ENCODE measurements around the gene NMNAT3. TPM values are rescaled to one million over a fixed set of nuclear protein-coding genes. Genes with fewer than 3 reads are reported as not detected.
A peak's percentile ranks its signal among the peaks of the same experiment; 100 is the strongest.

Gene NMNAT3
- total and polyA plus RNA-seq, 4 donors, result 3.4 to 13.1 (median 8.9) TPM

GRCh38 chr3:139654637-139655365, 23.0 kb downstream of the NMNAT3 start:
- WGBS, 2 donors, result 89 to 93% methylated on average over 6 of the region's 6 CpGs
- DNase-seq (no peak), ATAC-seq (ENCODE audit: low FRiP score) (no peak)
- Histone ChIP-seq H3K27me3 (ENCODE audit: control insufficient read depth in 1 of 2, insufficient read depth in 2 of 2, low read length in 1 of 2) (no peaks in the 10 kb centered on the region), H3K27ac (ENCODE audit: low read depth in 1 of 2, low read length in 2 of 2) (no peak overlapping the region), H3K4me1 (ENCODE audit: control insufficient read depth in 1 of 2, insufficient read depth in 2 of 2, low read length in 2 of 2) (no peaks in the 10 kb centered on the region), H3K9me3 (ENCODE audit: control insufficient read depth, low read length) (no peaks in the 10 kb centered on the region), H3K4me3 (ENCODE audit: low read length in 2 of 2) (no peak overlapping the region), H3K36me3 (ENCODE audit: control insufficient read depth in 1 of 2, insufficient read depth in 2 of 2, low read length in 1 of 2) (no peaks in the 10 kb centered on the region)
- intact Hi-C loops (cut with DNase I), result no loop called here

GRCh38 chr3:139653582-139653981, 24.2 kb downstream of the NMNAT3 start:
- peak; percentile 42 for ATAC-seq (ENCODE audit: low FRiP score)
- H3K27me3 ChIP-seq (ENCODE audit: control insufficient read depth in 1 of 2, insufficient read depth in 2 of 2, low read length in 1 of 2), result no peaks in the 10 kb centered on the region
- H3K36me3 ChIP-seq (ENCODE audit: control insufficient read depth in 1 of 2, insufficient read depth in 2 of 2, low read length in 1 of 2), result no peaks in the 10 kb centered on the region
- H3K27ac ChIP-seq (ENCODE audit: low read depth in 1 of 2, low read length in 2 of 2), result no peak overlapping the region
- H3K9me3 ChIP-seq (ENCODE audit: control insufficient read depth, low read length), result no peaks in the 10 kb centered on the region
- no peaks in the 10 kb centered on the region for H3K4me1 ChIP-seq (ENCODE audit: control insufficient read depth in 1 of 2, insufficient read depth in 2 of 2, low read length in 2 of 2)
- intact Hi-C loops (cut with DNase I), result no loop called here
- DNase-seq, result no peak
- 76 to 79% methylated on average over 9 of the region's 9 CpGs for WGBS, 2 donors
- H3K4me3 ChIP-seq (ENCODE audit: low read length in 2 of 2), result no peak overlapping the region

- intact Hi-C loops (cut with DNase I), result no loop called here
- Histone ChIP-seq H3K36me3 (ENCODE audit: control insufficient read depth in 1 of 2, insufficient read depth in 2 of 2, low read length in 1 of 2) (no peaks in the 10 kb centered on the region), H3K27me3 (ENCODE audit: control insufficient read depth in 1 of 2, insufficient read depth in 2 of 2, low read length in 1 of 2) (no peaks in the 10 kb centered on the region), H3K9me3 (ENCODE audit: control insufficient read depth, low read length) (no peaks in the 10 kb centered on the region), H3K4me1 (ENCODE audit: control insufficient read depth in 1 of 2, insufficient read depth in 2 of 2, low read length in 2 of 2) (no peaks in the 10 kb centered on the region), H3K27ac (ENCODE audit: low read depth in 1 of 2, low read length in 2 of 2) (no peak overlapping the region), H3K4me3 (ENCODE audit: low read length in 2 of 2) (no peak overlapping the region)
- WGBS, 2 donors, result 79 to 81% methylated on average over 3 of the region's 3 CpGs
- no peak for DNase-seq
- ATAC-seq (ENCODE audit: low FRiP score), result no peak
These were observed 25.2 kb downstream of the NMNAT3 start for GRCh38 chr3:139652561-139652960.

- H3K4me1 ChIP-seq (ENCODE audit: control insufficient read depth in 1 of 2, insufficient read depth in 2 of 2, low read length in 2 of 2), result no peaks in the 10 kb centered on the region
- no peak for DNase-seq
- no peak overlapping the region for H3K27ac ChIP-seq (ENCODE audit: low read depth in 1 of 2, low read length in 2 of 2)
- H3K36me3 ChIP-seq (ENCODE audit: control insufficient read depth in 1 of 2, insufficient read depth in 2 of 2, low read length in 1 of 2), result no peaks in the 10 kb centered on the region
- H3K9me3 ChIP-seq (ENCODE audit: control insufficient read depth, low read length), result no peaks in the 10 kb centered on the region
- intact Hi-C loops (cut with DNase I), result no loop called here
- no peaks in the 10 kb centered on the region for H3K27me3 ChIP-seq (ENCODE audit: control insufficient read depth in 1 of 2, insufficient read depth in 2 of 2, low read length in 1 of 2)
- H3K4me3 ChIP-seq (ENCODE audit: low read length in 2 of 2), result no peak overlapping the region
- 68 to 69% methylated on average over 3 of the region's 3 CpGs for WGBS, 2 donors
- no peak for ATAC-seq (ENCODE audit: low FRiP score)
These were observed 29.8 kb downstream of the NMNAT3 start for GRCh38 chr3:139647866-139648435.

- intact Hi-C loops (cut with DNase I), result no loop called here
These were observed 31.3 kb downstream of the NMNAT3 start for GRCh38 chr3:139646512-139646911.

GRCh38 chr3:139642996-139643395, 34.8 kb downstream of the NMNAT3 start:
- H3K9me3 ChIP-seq (ENCODE audit: control insufficient read depth, low read length), result no peaks in the 10 kb centered on the region
- H3K27me3 ChIP-seq (ENCODE audit: control insufficient read depth in 1 of 2, insufficient read depth in 2 of 2, low read length in 1 of 2), result no peaks in the 10 kb centered on the region
- H3K36me3 ChIP-seq (ENCODE audit: control insufficient read depth in 1 of 2, insufficient read depth in 2 of 2, low read length in 1 of 2), result no peaks in the 10 kb centered on the region
- no peak overlapping the region for H3K4me3 ChIP-seq (ENCODE audit: low read length in 2 of 2)
- no peak overlapping the region for H3K27ac ChIP-seq (ENCODE audit: low read depth in 1 of 2, low read length in 2 of 2)
- no peaks in the 10 kb centered on the region for H3K4me1 ChIP-seq (ENCODE audit: control insufficient read depth in 1 of 2, insufficient read depth in 2 of 2, low read length in 2 of 2)
- 60 to 69% methylated on average over 2 of the region's 2 CpGs for WGBS, 2 donors
- no peak for DNase-seq
- intact Hi-C loops (cut with DNase I), result no loop called here
- no peak for ATAC-seq (ENCODE audit: low FRiP score)

More at GRCh38 chr3:139646512-139646911, 31.3 kb downstream of the NMNAT3 start:
- no peaks in the 10 kb centered on the region for H3K27me3 ChIP-seq (ENCODE audit: control insufficient read depth in 1 of 2, insufficient read depth in 2 of 2, low read length in 1 of 2)
- ATAC-seq (ENCODE audit: low FRiP score) (no peak), DNase-seq (no peak)
- no peaks in the 10 kb centered on the region for H3K4me1 ChIP-seq (ENCODE audit: control insufficient read depth in 1 of 2, insufficient read depth in 2 of 2, low read length in 2 of 2)
- no peak overlapping the region for H3K4me3 ChIP-seq (ENCODE audit: low read length in 2 of 2)
- no peaks in the 10 kb centered on the region for H3K9me3 ChIP-seq (ENCODE audit: control insufficient read depth, low read length)
- H3K36me3 ChIP-seq (ENCODE audit: control insufficient read depth in 1 of 2, insufficient read depth in 2 of 2, low read length in 1 of 2), result no peaks in the 10 kb centered on the region
- H3K27ac ChIP-seq (ENCODE audit: low read depth in 1 of 2, low read length in 2 of 2), result no peak overlapping the region
- WGBS, 2 donors, result 88 to 89% methylated on average over 4 of the region's 4 CpGs

- Histone ChIP-seq H3K4me1 (ENCODE audit: control insufficient read depth in 1 of 2, insufficient read depth in 2 of 2, low read length in 2 of 2) (no peaks in the 10 kb centered on the region), H3K27me3 (ENCODE audit: control insufficient read depth in 1 of 2, insufficient read depth in 2 of 2, low read length in 1 of 2) (no peaks in the 10 kb centered on the region), H3K36me3 (ENCODE audit: control insufficient read depth in 1 of 2, insufficient read depth in 2 of 2, low read length in 1 of 2) (no peaks in the 10 kb centered on the region), H3K27ac (ENCODE audit: low read depth in 1 of 2, low read length in 2 of 2) (no peak overlapping the region), H3K4me3 (ENCODE audit: low read length in 2 of 2) (no peak overlapping the region), H3K9me3 (ENCODE audit: control insufficient read depth, low read length) (no peaks in the 10 kb centered on the region)
- ATAC-seq (ENCODE audit: low FRiP score) (no peak), DNase-seq (no peak)
- intact Hi-C loops (cut with DNase I), result no loop called here
- whole genome bisulfite sequencing, 2 donors, result 70 to 80% methylated on average over 1 of the region's 1 CpG
These were observed 37.3 kb downstream of the NMNAT3 start for GRCh38 chr3:139640456-139640855.

- H3K9me3 ChIP-seq (ENCODE audit: control insufficient read depth, low read length), result no peaks in the 10 kb centered on the region
- H3K27ac ChIP-seq (ENCODE audit: low read depth in 1 of 2, low read length in 2 of 2), result no peak overlapping the region
- no peaks in the 10 kb centered on the region for H3K27me3 ChIP-seq (ENCODE audit: control insufficient read depth in 1 of 2, insufficient read depth in 2 of 2, low read length in 1 of 2)
- ATAC-seq (ENCODE audit: low FRiP score) (no peak), DNase-seq (no peak)
- WGBS, 2 donors, result 69 to 81% methylated on average over 1 of the region's 1 CpG
- intact Hi-C loops (cut with DNase I), result no loop called here
- H3K4me1 ChIP-seq (ENCODE audit: control insufficient read depth in 1 of 2, insufficient read depth in 2 of 2, low read length in 2 of 2), result no peaks in the 10 kb centered on the region
- no peak overlapping the region for H3K4me3 ChIP-seq (ENCODE audit: low read length in 2 of 2)
- H3K36me3 ChIP-seq (ENCODE audit: control insufficient read depth in 1 of 2, insufficient read depth in 2 of 2, low read length in 1 of 2), result no peaks in the 10 kb centered on the region
These were observed 38.1 kb downstream of the NMNAT3 start for GRCh38 chr3:139639662-139640061.

GRCh38 chr3:139638518-139638917, 39.3 kb downstream of the NMNAT3 start:
- no peak for ATAC-seq (ENCODE audit: low FRiP score)
- intact Hi-C loops (cut with DNase I), result no loop called here
- H3K27me3 ChIP-seq (ENCODE audit: control insufficient read depth in 1 of 2, insufficient read depth in 2 of 2, low read length in 1 of 2), result no peaks in the 10 kb centered on the region

More at GRCh38 chr3:139638518-139638917, 39.3 kb downstream of the NMNAT3 start:
- Histone ChIP-seq H3K4me1 (ENCODE audit: control insufficient read depth in 1 of 2, insufficient read depth in 2 of 2, low read length in 2 of 2) (no peaks in the 10 kb centered on the region), H3K9me3 (ENCODE audit: control insufficient read depth, low read length) (no peaks in the 10 kb centered on the region), H3K27ac (ENCODE audit: low read depth in 1 of 2, low read length in 2 of 2) (no peak overlapping the region), H3K4me3 (ENCODE audit: low read length in 2 of 2) (no peak overlapping the region), H3K36me3 (ENCODE audit: control insufficient read depth in 1 of 2, insufficient read depth in 2 of 2, low read length in 1 of 2) (no peaks in the 10 kb centered on the region)
- 87 to 92% methylated on average over 2 of the region's 2 CpGs for WGBS, 2 donors
- DNase-seq, result no peak

Data from aorta (tissue), 5 donors.